ENCODE data around the gene SCGB2A2.

SCGB2A2 gene
- 0 to 1.4 (median 0) reads per million in 17 experiments for total RNA-seq

DNA sequence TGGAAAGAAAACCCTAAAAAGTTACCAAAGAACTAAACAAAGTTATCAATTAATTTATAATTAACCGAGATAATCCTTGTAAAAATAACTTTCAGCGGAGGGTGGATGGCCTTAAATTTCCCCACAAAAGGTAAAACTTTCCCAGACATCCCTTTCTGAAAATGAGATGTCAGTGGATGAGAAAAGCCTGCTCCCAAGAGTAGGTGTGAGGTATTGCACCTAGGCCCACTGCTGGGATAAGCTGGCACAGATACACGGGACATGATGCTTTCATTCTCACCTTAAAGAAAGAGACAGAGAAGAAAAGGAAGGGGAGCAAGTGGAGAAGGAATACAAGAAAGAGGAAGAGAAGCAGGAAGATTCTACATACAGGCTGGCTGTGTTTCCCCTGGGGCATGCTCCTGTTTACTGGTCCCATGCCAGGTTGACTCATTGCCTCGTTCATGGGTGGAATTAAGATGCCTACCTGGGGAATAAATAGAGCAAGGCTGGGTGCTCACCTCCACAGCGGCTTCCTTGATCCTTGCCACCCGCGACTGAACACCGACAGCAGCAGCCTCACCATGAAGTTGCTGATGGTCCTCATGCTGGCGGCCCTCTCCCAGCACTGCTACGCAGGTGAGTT, at the start of gene SCGB2A2:
SCGB2A2 (plus strand) TSS at position 505 of the 625 bp plus-strand sequence; CDS start at position 564, 59 bp downstream.
- DNase-seq = no peak

DNA sequence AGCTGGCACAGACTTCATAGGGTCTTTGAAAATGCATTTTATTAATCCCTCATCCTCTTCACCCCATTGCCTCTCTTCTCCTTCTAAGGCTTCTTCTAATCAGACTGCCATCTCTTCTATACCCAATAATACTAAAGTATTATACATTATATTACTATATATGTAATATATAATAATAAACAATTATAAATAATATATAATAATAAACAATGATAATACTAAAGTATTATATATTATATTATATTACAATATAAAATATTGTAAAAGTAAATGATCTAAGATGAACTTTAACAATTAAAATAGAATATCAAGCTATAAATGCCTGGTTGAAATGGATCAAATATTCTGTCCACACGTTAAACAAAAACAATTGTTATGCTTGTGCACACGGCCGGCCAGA, 48.5 kb upstream of the SCGB2A2 start:
- DNase-seq = no peak

GRCh38 chr11:62223095-62223494, 46.9 kb upstream of the SCGB2A2 start:
- peak in 3 of 4 experiments; percentile 16 to 24 (median 20) for DNase-seq

DNA sequence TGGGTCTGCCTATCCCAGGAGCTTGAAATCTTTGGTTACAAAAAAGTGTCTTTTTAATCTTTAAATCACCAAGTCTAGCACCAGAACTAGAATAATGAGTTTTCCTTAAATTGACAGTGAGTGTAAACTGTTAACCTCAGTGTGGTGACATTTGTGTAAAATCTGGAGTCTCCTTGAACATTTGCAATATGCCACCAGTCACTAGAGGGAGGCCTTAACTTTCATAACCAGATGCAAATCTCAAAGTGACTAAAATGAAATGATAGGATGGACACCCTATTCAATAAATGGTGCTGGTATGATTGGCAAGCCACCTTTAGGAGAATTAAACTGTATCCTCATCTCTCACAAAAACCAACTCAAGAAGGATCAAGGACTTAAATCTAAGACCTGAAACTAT, 36.2 kb upstream of the SCGB2A2 start:
- DNase-seq = peak in 1 of 4 experiments; percentile 19

DNA sequence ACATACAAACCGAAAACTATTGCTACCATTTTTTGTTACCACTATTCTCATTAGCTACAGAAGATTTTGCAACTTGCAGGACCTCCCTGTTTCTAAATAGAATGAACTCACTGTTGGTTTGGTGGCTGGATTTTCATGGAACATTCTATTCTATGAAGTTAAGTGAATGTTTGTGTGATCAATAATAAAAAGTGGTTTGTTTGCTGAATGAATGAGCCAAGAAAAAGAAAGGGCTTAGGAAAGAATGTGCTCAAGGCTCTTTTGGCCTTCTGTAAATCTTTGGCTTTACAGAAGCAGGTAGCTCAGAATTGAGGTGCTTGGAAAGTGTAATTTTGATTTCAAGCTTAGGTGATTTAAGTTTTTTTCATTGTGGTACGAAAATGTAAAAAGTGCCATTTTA, 33.8 kb upstream of the SCGB2A2 start:
- DNase-seq = no peak

DNA sequence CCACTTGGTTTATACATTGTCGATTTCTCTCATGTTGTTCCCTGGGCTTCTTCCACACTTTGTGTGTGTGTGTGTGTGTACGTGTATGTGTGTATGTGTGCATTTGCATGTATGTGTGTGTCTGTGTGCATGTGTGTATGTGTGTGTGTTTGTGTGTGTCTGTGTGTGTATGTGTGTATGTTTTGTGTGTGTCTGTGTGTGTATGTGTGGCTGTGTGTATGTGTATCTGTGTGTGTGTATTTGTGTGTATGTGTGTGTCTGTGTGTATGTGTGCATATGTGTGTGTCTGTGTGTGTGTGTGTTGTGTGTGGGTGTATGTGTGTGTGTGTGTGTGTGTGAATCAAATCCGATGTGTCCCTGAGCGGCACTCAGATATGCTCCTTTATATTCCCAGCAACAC, 32.5 kb upstream of the SCGB2A2 start:
- no peak for DNase-seq

GRCh38 chr11:62238151-62238550, 31.8 kb upstream of the SCGB2A2 start:
- DNase-seq = no peak

DNA sequence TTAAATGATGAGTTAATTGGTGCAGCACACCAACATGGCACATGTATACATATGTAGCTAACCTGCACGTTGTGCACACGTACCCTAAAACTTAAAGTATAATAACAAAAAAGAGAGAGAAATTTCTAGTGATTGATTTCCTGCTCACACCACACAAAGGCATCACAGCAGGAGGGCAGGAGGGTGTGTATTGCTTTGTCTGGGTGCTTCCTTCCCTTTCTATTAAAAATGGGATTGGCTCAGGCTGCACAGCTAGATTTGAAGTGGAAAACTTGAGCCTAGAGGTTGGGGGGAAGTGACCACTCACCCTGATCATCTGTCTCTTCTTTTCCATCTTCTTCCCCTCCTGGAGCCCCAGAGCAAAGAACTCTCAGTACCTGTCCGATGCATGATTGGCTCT, 28.9 kb upstream of the SCGB2A2 start:
- no peak for DNase-seq

GRCh38 chr11:62242021-62242420, 27.9 kb upstream of the SCGB2A2 start, which contains the start of gene SCGB1D2:
TSS of gene SCGB1D2 (plus strand) at chr11:62242239. CDS start at chr11:62242308, 69 bp downstream.
- DNase-seq = no peak

DNA sequence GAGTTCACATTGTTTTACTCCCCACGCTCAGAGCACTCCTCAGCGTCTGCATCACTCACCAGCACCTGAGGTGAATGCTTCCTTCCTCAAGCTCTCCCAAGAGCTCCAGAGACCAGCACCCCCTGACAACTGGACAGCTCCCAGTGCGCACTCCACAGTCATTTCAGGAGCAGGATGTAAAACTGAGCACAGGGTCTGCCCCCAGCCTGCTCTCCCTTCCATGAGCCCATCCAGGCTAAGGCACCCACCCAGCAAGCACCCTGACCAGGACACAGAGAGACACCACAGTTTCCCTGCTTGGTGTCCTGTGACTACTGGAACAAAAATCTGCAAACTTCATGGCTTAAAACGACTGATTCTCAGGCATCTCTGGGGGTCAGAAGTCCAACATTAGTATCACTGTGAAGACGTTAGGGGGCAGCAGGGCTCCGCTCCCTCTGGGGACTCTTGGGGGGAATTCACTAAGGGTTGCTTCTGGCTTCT, 24.6 kb upstream of the SCGB2A2 start:
- DNase-seq = peak; percentile 5 to 41 (median 17)

- no peak for DNase-seq
Observed at GRCh38 chr11:62251698-62252097, 18.3 kb upstream of the SCGB2A2 start.

GRCh38 chr11:62253999-62254542, 15.9 kb upstream of the SCGB2A2 start:
- no peak for DNase-seq

DNA sequence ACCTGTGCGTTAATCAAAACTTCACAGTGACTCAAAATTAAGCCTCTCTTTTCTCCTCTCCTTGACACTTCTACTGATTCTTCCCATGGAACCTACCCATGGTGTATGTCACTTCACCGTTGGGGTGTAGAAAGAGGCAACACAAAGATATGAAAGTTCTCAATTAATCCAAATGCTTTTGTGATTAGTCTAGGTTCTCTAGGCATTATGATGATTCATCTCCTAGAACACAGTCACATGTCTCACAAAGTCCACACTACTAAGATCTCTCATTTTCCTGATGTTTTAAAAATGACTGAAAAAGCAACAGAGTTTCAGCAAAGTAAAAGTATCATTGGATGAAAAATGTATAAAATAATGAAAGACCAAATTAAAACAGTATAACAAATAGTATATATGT, 13.7 kb upstream of the SCGB2A2 start:
- DNase-seq = no peak

DNA sequence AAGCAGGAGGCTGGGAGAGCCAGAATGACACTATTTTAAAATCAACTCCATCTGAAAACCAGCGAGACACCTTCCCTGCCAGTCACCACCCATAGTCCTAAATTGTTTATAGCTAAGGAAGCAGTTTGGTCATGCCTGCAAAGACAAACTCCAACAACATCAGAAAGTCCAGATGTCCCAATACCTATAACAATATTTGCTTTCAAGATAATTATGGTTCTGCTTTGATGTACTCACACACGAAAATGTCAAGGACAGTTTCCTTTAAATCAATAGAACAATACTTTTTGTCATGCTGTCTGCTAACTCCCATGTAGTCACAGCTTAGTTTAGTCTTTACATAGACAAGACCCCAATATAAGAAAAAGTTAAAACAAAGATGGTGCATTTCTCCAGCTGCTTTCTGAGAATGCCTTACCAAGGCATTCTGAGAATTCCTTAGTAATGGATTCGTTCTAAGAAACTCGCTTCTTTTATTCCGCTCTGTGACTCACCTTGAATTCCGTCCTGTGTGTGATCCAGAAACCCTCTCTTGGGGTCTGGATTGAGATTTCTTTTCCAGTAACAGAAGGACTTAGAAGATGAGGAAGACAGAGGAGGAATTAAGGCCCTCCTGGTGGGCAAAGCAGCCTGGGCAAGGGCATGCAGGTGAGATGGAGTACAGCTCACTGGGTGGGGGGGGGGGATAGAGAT, 9.6 kb upstream of the SCGB2A2 start:
- DNase-seq = no peak

GRCh38 chr11:62264004-62264403, 6.0 kb upstream of the SCGB2A2 start:
- DNase-seq = no peak

DNA sequence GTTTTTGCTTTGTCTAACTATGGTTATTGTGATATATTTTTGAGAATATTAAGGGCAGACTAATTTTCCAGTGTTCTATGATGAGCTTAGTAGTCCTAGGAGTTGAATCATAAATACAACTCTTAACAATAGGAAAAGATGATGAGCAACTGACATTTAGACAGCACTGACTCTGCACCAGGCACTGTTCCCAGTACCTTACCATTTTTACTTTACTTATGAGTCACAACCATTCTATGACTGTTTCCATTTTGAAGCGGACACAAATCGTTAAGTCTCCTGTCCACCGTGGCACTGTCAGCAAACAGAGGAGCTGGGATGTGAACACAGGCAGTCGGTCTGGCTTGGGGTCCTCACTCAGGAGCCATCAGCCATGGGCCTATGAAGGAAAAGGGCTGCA, 3.4 kb upstream of the SCGB2A2 start:
- DNase-seq = no peak

- no peak for DNase-seq
Observed at GRCh38 chr11:62267050-62267449, 2.9 kb upstream of the SCGB2A2 start.

DNA sequence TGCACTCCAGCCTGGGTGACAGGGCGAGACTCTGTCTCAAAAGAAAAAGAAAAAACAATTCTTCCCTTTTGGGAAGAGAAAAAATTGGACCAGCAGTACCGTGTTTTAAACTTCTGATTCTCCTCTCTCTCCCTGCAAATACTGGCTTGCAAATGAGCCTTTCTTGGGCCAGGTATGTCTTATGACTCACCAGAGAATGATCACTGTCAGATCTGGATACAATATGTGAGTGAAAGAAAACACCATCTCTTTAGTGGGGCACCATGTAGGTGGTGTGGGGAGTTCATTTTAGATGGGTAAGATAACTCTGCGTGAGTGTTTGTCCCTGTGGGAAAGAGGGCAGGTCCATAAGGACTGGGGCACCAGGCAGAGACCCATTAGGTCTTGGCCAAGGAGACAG, 2.4 kb upstream of the SCGB2A2 start:
- no peak for DNase-seq

- no peak for DNase-seq
Observed at GRCh38 chr11:62273284-62273683, 3.3 kb downstream of the SCGB2A2 start.

DNA sequence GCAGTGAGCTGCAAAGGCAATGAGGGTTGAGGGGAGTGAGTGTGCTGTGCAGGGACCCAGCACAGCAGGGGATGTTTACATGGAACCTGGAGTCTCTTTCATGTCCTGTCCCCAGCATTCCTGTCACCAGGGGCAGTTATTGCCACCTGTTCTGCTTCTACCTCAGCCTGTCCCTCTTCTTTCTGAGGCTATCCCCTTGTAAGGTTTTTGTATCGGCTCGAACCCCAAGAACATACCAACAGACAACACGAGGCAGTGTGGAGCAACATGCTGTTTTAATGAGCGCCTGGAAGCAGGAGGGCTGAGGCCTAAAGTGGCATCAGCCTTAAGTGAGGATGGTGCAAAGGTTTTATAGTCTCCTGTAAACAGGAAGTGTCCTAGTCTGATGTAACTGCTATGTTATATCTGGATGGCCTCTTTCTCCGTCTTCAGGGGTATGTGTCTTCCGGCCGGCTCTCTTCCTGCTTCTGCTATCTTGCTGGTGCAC, 3.9 kb downstream of the SCGB2A2 start:
- no peak for DNase-seq

DNA sequence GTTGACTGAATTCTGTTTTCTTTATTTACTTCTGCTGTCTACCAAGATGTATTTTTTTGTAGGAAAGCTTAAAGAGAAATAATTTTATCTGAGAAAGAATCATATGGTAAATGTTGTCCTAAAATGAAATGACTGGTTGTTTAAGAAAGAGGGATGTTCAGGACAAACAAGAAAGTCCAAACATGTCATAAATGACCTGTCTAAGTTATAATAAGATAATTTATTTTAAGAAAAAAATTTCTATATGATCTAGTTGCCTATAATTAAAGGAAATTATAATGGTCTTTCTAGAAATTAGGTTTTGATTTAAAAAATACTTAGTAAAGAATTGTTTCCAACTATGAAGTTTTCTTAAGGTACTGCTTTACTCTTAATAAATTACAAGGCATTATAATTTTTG, 10.5 kb downstream of the SCGB2A2 start:
- DNase-seq = no peak

DNA sequence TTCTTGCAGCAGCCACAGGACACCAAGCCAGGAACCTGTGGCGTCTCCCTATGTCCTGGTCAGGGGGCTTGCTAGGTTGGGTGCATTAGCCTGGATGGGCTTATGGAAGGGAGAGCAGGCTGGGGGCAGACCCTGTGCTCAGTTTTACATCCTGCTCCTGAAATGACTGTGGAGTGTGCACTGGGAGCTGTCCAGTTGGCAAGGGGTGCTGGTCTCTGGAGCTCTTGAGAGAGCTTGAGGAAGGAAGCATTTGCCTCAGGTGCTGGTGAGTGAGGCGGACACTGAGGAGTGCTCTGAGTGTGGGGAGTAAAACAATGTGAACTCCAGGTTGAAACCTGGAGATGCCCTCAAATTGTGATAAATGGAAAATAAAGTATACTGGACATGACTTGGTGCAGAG, 25.5 kb downstream of the SCGB2A2 start:
- peak in 2 of 4 experiments; percentile 22 to 38 for DNase-seq

DNA sequence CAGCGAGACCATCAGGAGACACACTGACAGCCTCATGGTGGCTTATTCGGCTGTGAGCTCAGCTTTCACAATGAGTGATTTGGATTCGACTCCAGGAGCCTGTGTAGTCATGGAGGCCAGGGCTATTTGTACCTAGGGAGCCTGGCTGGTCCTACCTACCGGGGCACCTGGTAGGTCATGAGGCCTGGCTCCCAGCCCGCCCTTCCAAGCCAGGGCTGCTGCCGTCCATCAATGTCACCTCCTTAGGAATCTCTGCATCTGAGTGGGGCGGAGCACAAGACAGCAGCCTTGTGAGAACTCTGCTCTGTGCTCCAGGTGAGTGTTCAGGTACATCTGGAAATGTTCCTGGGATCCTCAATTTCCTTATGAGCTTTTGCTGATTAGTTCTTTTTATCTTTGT, 29.0 kb downstream of the SCGB2A2 start, which contains the start of gene SCGB1D4:
SCGB1D4 (minus strand) TSS at position 101 of the 400 bp plus-strand sequence; CDS start at position 36, 65 bp downstream.
- no peak for DNase-seq

DNA sequence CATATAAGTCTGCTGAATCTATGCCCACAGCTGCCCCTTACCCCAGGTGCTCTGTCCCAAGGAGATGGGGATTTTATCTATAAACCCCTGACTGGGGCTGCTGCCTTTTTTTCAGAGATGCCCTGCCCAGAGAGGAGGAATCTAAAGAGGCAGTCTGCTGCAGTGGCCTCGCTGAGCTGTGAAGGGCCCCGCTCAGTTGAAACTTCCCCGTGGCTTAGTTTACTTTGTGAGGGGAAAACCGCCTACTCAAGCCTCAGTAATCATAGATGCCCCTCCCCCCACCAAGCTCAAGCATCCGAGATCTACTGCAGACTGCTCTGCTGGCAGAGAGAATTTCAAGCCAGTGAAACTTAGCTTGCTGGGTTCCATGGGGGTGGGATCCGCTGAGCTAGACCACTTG, 36.3 kb downstream of the SCGB2A2 start:
- DNase-seq = no peak
